HG03060 (cell line): ENCODE measurements around the gene SPC24.
"Not testable (repeated sequence)": the region's sequence is repeated elsewhere in the genome, so short reads cannot be mapped to it uniquely, and the experiment has no call there.

Source experiments
- ATAC-seq: cut with Tn5 transposase; IDR thresholded peaks from one replicate; pipeline ENCODE4 v1.9.1; 2021; ENCODE audit warnings: low read depth, moderate number of reproducible peaks; ENCODE audit not compliant: unreplicated experiment

Gene SPC24

GRCh38 chr19:11136400-11137101, 19.0 kb downstream of the SPC24 start:
- no peak for ATAC-seq

GRCh38 chr19:11131471-11131870, 24.1 kb downstream of the SPC24 start:
- ATAC-seq = no peak

- ATAC-seq = no peak
Observed at GRCh38 chr19:11130824-11131455, 24.6 kb downstream of the SPC24 start.

GRCh38 chr19:11127905-11128304, 27.7 kb downstream of the SPC24 start:
- ATAC-seq = no peak

GRCh38 chr19:11125994-11126685, 29.4 kb downstream of the SPC24 start:
- no peak for ATAC-seq

- ATAC-seq = not testable (repeated sequence)
Observed at GRCh38 chr19:11124157-11124556, 31.4 kb downstream of the SPC24 start.

- no peak for ATAC-seq
Observed at GRCh38 chr19:11123114-11123513, 32.5 kb downstream of the SPC24 start.

GRCh38 chr19:11121963-11122362, 33.6 kb downstream of the SPC24 start:
- ATAC-seq = not testable (repeated sequence)

- no peak for ATAC-seq
Observed at GRCh38 chr19:11116507-11116906, 39.1 kb downstream of the SPC24 start.

GRCh38 chr19:11115895-11116446, 39.6 kb downstream of the SPC24 start:
- ATAC-seq = no peak

GRCh38 chr19:11115042-11115441, 40.5 kb downstream of the SPC24 start:
- no peak for ATAC-seq

- ATAC-seq = no peak
Observed at GRCh38 chr19:11113140-11113708, 42.4 kb downstream of the SPC24 start.

GRCh38 chr19:11111771-11112144, 43.8 kb downstream of the SPC24 start:
- no peak for ATAC-seq

- no peak for ATAC-seq
Observed at GRCh38 chr19:11111117-11111770, 44.3 kb downstream of the SPC24 start.

- no peak for ATAC-seq
Observed at GRCh38 chr19:11108746-11109145, 46.8 kb downstream of the SPC24 start.

GRCh38 chr19:11106477-11106876, 49.1 kb downstream of the SPC24 start:
- no peak for ATAC-seq

- no peak for ATAC-seq
Observed at GRCh38 chr19:11105014-11105636, 50.5 kb downstream of the SPC24 start.

- not testable (repeated sequence) for ATAC-seq
Observed at GRCh38 chr19:11103667-11104066, 51.9 kb downstream of the SPC24 start.

GRCh38 chr19:11102944-11103343, 52.6 kb downstream of the SPC24 start:
- no peak for ATAC-seq

- no peak for ATAC-seq
Observed at GRCh38 chr19:11101057-11101456, 54.5 kb downstream of the SPC24 start.
